ENCODE data around the gene APOL6.
"Not testable (repeated sequence)": the region's sequence is repeated elsewhere in the genome, so short reads cannot be mapped to it uniquely, and the experiment has no call there.

APOL6 gene

GRCh38 chr22:35620624-35621251, 27.5 kb upstream of the APOL6 start:
- Histone ChIP-seq H4K20me1 (ENCODE audit: control insufficient read depth, insufficient read depth, low read depth, low read length) (no peaks in the 10 kb centered on the region), H3K9me3 (ENCODE audit: control insufficient read depth, insufficient read depth, low read length) (no peaks in the 10 kb centered on the region), H3K4me2 (ENCODE audit: low read length) (no peak overlapping the region), H3K4me1 (ENCODE audit: control insufficient read depth, low read length) (no peaks in the 10 kb centered on the region), H3K27ac (ENCODE audit: low read depth, low read length) (no peak overlapping the region), H3F3A (ENCODE audit: control insufficient read depth, insufficient read depth) (no peaks in the 10 kb centered on the region), H3K36me3 (ENCODE audit: control insufficient read depth, low read length) (no peaks in the 10 kb centered on the region), H3K79me2 (ENCODE audit: control insufficient read depth, low read length) (no peaks in the 10 kb centered on the region), H3K4me3 (ENCODE audit: low read length) (no peak overlapping the region), H3K9me2 (replicated peaks; ENCODE audit: control insufficient read depth, low read length) (no peaks in the 10 kb centered on the region), H3K27me3 (ENCODE audit: control insufficient read depth, low read length) (no peaks in the 10 kb centered on the region; the same call in 1 of the 2 replicates)
- TF ChIP-seq, protein P1, sequence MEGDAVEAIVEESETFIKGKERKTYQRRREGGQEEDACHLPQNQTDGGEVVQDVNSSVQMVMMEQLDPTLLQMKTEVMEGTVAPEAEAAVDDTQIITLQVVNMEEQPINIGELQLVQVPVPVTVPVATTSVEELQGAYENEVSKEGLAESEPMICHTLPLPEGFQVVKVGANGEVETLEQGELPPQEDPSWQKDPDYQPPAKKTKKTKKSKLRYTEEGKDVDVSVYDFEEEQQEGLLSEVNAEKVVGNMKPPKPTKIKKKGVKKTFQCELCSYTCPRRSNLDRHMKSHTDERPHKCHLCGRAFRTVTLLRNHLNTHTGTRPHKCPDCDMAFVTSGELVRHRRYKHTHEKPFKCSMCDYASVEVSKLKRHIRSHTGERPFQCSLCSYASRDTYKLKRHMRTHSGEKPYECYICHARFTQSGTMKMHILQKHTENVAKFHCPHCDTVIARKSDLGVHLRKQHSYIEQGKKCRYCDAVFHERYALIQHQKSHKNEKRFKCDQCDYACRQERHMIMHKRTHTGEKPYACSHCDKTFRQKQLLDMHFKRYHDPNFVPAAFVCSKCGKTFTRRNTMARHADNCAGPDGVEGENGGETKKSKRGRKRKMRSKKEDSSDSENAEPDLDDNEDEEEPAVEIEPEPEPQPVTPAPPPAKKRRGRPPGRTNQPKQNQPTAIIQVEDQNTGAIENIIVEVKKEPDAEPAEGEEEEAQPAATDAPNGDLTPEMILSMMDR (IDR thresholded peaks at IDR 0.05; ENCODE audit: low read depth, low read length, poor library complexity, severe bottlenecking): no peak
- no peak for TF ChIP-seq EZH2phosphoT487 (IDR thresholded peaks at IDR 0.05; ENCODE audit: borderline replicate concordance, low read length)

DNA sequence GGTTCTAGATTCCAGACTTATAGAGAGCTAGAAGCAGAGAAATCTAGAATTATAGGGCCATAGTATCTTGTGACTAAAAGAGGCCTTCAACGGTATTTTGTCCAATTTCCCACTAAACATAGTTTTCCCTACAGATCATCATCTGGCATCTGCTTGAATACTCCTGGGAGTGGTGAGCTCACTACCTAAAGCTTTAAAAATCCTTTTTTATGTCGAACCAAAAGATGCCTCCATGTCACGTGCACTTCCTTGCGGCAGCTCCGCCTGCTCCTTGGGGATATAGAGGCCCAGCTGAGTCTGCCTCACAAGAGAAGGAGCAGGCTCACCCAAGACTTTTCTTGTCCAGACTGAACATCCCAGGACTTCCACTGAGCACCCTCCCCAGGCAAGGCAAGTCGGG, 26.8 kb upstream of the APOL6 start:
- Histone ChIP-seq H3K9me2 (replicated peaks; ENCODE audit: control insufficient read depth, low read length) (no peaks in the 10 kb centered on the region), H3K79me2 (ENCODE audit: control insufficient read depth, low read length) (no peaks in the 10 kb centered on the region), H3K27ac (ENCODE audit: low read depth, low read length) (no peak overlapping the region), H3K4me2 (ENCODE audit: low read length) (no peak overlapping the region), H3K9me3 (ENCODE audit: control insufficient read depth, insufficient read depth, low read length) (no peaks in the 10 kb centered on the region), H4K20me1 (ENCODE audit: control insufficient read depth, insufficient read depth, low read depth, low read length) (no peaks in the 10 kb centered on the region), H3K27me3 (ENCODE audit: control insufficient read depth, low read length) (no peaks in the 10 kb centered on the region; the same call in 1 of the 2 replicates), H3F3A (ENCODE audit: control insufficient read depth, insufficient read depth) (no peaks in the 10 kb centered on the region), H3K36me3 (ENCODE audit: control insufficient read depth, low read length) (no peaks in the 10 kb centered on the region), H3K4me1 (ENCODE audit: control insufficient read depth, low read length) (no peaks in the 10 kb centered on the region), H3K4me3 (ENCODE audit: low read length) (no peak overlapping the region)
- no peak for TF ChIP-seq EZH2phosphoT487 (IDR thresholded peaks at IDR 0.05; ENCODE audit: borderline replicate concordance, low read length)
- TF ChIP-seq, protein P1 (IDR thresholded peaks at IDR 0.05; ENCODE audit: low read depth, low read length, poor library complexity, severe bottlenecking): no peak

- no peak for TF ChIP-seq EZH2phosphoT487 (IDR thresholded peaks at IDR 0.05; ENCODE audit: borderline replicate concordance, low read length)
- TF ChIP-seq, protein P1 (IDR thresholded peaks at IDR 0.05; ENCODE audit: low read depth, low read length, poor library complexity, severe bottlenecking): no peak
- Histone ChIP-seq H3K36me3 (ENCODE audit: control insufficient read depth, low read length) (no peaks in the 10 kb centered on the region), H3K79me2 (ENCODE audit: control insufficient read depth, low read length) (no peaks in the 10 kb centered on the region), H3K9me3 (ENCODE audit: control insufficient read depth, insufficient read depth, low read length) (no peaks in the 10 kb centered on the region), H3K27me3 (ENCODE audit: control insufficient read depth, low read length) (no peaks in the 10 kb centered on the region), H3K27ac (ENCODE audit: low read depth, low read length) (no peak overlapping the region), H3K4me3 (ENCODE audit: low read length) (no peak overlapping the region), H3F3A (ENCODE audit: control insufficient read depth, insufficient read depth) (no peaks in the 10 kb centered on the region), H3K4me2 (ENCODE audit: low read length) (no peak overlapping the region), H3K4me1 (ENCODE audit: control insufficient read depth, low read length) (peaks cover 5% of the 10 kb centered on the region), H3K9me2 (replicated peaks; ENCODE audit: control insufficient read depth, low read length) (no peaks in the 10 kb centered on the region), H4K20me1 (ENCODE audit: control insufficient read depth, insufficient read depth, low read depth, low read length) (no peaks in the 10 kb centered on the region)
These were observed 25.9 kb upstream of the APOL6 start for GRCh38 chr22:35622191-35622913.

- H3K36me3 ChIP-seq (ENCODE audit: control insufficient read depth, low read length); H3K79me2 ChIP-seq (ENCODE audit: control insufficient read depth, low read length); H3K9me2 ChIP-seq (replicated peaks; ENCODE audit: control insufficient read depth, low read length); H3K27ac ChIP-seq (ENCODE audit: low read depth, low read length); H3K9me3 ChIP-seq (ENCODE audit: control insufficient read depth, insufficient read depth, low read length); H4K20me1 ChIP-seq (ENCODE audit: control insufficient read depth, insufficient read depth, low read depth, low read length); H3K4me2 ChIP-seq (ENCODE audit: low read length); H3K4me3 ChIP-seq (ENCODE audit: low read length); H3K27me3 ChIP-seq (ENCODE audit: control insufficient read depth, low read length); H3F3A ChIP-seq (ENCODE audit: control insufficient read depth, insufficient read depth): not testable (repeated sequence)
- H3K4me1 ChIP-seq (ENCODE audit: control insufficient read depth, low read length): peaks cover 11% of the 10 kb centered on the region
These were observed 24.4 kb upstream of the APOL6 start for GRCh38 chr22:35623885-35624284.
